WTC11 (cell line): ENCODE results near the gene CRELD1.

Source experiments
- ATF1 ChIP-seq: sonication (generic); formaldehyde crosslinking; IDR thresholded peaks from 2 replicates; pipeline ENCODE4 v1.8.1; 2023; ENCODE audit warnings: mild to moderate bottlenecking, moderate library complexity, missing genetic modification reagents
- CTCF ChIP-seq: fragments of 200-600 bp; IDR thresholded peaks from 2 replicates; pipeline ENCODE4 v1.8.0; 2022; ENCODE audit warnings: antibody characterized with exemption
- ERG ChIP-seq: fragments of 250-450 bp; sonication (Bioruptor Pico); IDR thresholded peaks from 2 replicates; pipeline ENCODE4 v1.8.0; 2021; ENCODE audit warnings: mild to moderate bottlenecking
- HMGXB4 ChIP-seq: sonication (generic); formaldehyde crosslinking; IDR thresholded peaks from 2 replicates; pipeline ENCODE4 v1.8.1; 2023; ENCODE audit warnings: mild to moderate bottlenecking, moderate library complexity, missing genetic modification reagents
- MAX ChIP-seq: sonication (generic); formaldehyde crosslinking; IDR thresholded peaks from 2 replicates; pipeline ENCODE4 v1.8.0; 2022; ENCODE audit warnings: mild to moderate bottlenecking, missing genetic modification reagents

- TF ChIP-seq ATF1 (CRISPR knock-in tag) (no peak; the same call in 1 of the 2 replicates), CTCF (no peak), HMGXB4 (CRISPR knock-in tag) (peak; percentile 65; the same call in 1 of the 2 replicates), ERG (CRISPR knock-in tag) (no peak), MAX (peak; percentile 40; the same call in 1 of the 2 replicates)
Measured at GRCh38 chr3:9915254-9916141, 18.1 kb upstream of the CRELD1 start.
